WI38 (cell line): ENCODE results near the gene ARHGAP26.

Experiments
- H3K4me3 ChIP-seq: 2 replicates; pipeline ENCODE4 v1.5.1; 2011; ENCODE audit warnings: low read depth, mild to moderate bottlenecking, control low read depth, low read length
- TF ChIP-seq, protein P1 (sequence below): IDR thresholded peaks from 2 replicates; pipeline ENCODE4 v1.5.1; 2012; ENCODE audit warnings: low read depth, mild to moderate bottlenecking, control low read depth, low read length

ARHGAP26 gene

GRCh38 chr5:142785206-142785605 is 15.0 kb downstream of the ARHGAP26 start:
- H3K4me3 ChIP-seq: no peak overlapping the region
- TF ChIP-seq, protein P1, sequence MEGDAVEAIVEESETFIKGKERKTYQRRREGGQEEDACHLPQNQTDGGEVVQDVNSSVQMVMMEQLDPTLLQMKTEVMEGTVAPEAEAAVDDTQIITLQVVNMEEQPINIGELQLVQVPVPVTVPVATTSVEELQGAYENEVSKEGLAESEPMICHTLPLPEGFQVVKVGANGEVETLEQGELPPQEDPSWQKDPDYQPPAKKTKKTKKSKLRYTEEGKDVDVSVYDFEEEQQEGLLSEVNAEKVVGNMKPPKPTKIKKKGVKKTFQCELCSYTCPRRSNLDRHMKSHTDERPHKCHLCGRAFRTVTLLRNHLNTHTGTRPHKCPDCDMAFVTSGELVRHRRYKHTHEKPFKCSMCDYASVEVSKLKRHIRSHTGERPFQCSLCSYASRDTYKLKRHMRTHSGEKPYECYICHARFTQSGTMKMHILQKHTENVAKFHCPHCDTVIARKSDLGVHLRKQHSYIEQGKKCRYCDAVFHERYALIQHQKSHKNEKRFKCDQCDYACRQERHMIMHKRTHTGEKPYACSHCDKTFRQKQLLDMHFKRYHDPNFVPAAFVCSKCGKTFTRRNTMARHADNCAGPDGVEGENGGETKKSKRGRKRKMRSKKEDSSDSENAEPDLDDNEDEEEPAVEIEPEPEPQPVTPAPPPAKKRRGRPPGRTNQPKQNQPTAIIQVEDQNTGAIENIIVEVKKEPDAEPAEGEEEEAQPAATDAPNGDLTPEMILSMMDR: no peak

- TF ChIP-seq, protein P1: no peak
- H3K4me3 ChIP-seq: no peak overlapping the region
Measured at GRCh38 chr5:142789206-142789605, 19.0 kb downstream of the ARHGAP26 start.

DNA sequence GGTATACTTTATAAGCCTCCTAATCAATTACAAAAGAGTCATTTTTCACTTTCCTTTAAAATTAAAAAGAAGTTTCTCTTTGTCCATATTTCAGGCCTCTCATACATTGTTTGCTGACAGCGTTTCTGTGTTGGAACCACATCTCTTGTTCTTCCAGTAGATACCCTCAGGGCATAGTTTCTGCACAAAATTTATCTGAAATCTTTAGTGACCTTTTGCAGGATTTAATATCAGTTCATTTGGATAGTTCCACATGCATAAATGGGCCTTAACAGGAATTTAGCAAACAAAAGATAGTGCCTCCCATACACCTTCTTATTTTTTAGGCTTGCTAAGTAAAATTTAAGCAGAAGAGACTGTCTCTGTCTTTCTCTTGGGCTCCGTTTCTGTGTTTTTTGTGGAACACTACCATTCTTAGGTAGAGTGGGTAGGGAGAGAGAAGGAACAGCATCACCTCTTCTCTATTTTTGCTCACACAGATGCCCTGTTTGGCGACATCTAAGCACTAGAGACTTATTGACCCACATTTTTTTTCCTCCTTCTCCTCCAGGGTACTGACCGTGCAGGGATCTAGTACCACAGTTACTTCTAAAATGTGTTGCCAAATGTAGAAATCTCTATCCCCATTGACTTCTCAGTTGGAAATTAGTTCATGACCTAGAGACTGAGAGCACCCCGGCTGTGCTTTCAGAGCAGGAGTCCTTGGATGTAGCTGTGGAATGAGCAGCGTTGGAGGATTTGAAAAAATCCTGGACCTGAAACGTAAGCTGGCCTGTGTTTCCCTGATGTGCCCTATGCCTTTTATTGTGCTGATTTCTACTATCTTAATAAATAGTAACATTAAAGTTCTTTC is 22.1 kb downstream of the ARHGAP26 start:
- TF ChIP-seq, protein P1: no peak
- H3K4me3 ChIP-seq: no peak overlapping the region

GRCh38 chr5:142792865-142793232 is 22.7 kb downstream of the ARHGAP26 start:
- TF ChIP-seq, protein P1: no peak
- H3K4me3 ChIP-seq: no peak overlapping the region

- TF ChIP-seq, protein P1: no peak
- no peak overlapping the region for H3K4me3 ChIP-seq
Measured at GRCh38 chr5:142794537-142794936, 24.4 kb downstream of the ARHGAP26 start.

GRCh38 chr5:142795251-142795650 is 25.1 kb downstream of the ARHGAP26 start:
- no peak overlapping the region for H3K4me3 ChIP-seq
- TF ChIP-seq, protein P1: no peak

- no peak overlapping the region for H3K4me3 ChIP-seq
- TF ChIP-seq, protein P1: no peak
Measured at GRCh38 chr5:142796492-142797109, 26.4 kb downstream of the ARHGAP26 start.
